ENCODE data around the gene DIDO1. TPM values are rescaled to one million over a fixed set of nuclear protein-coding genes. Genes with fewer than 3 reads are reported as not detected.

DIDO1 gene
- total RNA-seq, 1 donor = 46.3 TPM

GRCh38 chr20:62967149-62967501 lies 40.8 kb upstream of the DIDO1 start:
- TF ChIP-seq, protein P1, sequence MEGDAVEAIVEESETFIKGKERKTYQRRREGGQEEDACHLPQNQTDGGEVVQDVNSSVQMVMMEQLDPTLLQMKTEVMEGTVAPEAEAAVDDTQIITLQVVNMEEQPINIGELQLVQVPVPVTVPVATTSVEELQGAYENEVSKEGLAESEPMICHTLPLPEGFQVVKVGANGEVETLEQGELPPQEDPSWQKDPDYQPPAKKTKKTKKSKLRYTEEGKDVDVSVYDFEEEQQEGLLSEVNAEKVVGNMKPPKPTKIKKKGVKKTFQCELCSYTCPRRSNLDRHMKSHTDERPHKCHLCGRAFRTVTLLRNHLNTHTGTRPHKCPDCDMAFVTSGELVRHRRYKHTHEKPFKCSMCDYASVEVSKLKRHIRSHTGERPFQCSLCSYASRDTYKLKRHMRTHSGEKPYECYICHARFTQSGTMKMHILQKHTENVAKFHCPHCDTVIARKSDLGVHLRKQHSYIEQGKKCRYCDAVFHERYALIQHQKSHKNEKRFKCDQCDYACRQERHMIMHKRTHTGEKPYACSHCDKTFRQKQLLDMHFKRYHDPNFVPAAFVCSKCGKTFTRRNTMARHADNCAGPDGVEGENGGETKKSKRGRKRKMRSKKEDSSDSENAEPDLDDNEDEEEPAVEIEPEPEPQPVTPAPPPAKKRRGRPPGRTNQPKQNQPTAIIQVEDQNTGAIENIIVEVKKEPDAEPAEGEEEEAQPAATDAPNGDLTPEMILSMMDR (IDR thresholded peaks at IDR 0.05; ENCODE audit: extremely low read depth, low read depth, low read length) = no peak
- no peak overlapping the region for H2AFZ ChIP-seq (ENCODE audit: low read length)
- H3K4me3 ChIP-seq (ENCODE audit: insufficient read depth, low read length) = no peak overlapping the region
- no peak overlapping the region for H3K27ac ChIP-seq (ENCODE audit: low read depth, low read length)
- peaks cover 14% of the 10 kb centered on the region for H4K20me1 ChIP-seq (ENCODE audit: insufficient read depth, low read length)
- no peak overlapping the region for H3K4me2 ChIP-seq (ENCODE audit: insufficient read depth, low read length)
- H3K36me3 ChIP-seq (ENCODE audit: insufficient read depth, low read length) = peaks cover 16% of the 10 kb centered on the region
- no peak for DNase-seq (ENCODE audit: insufficient read length, low spot score, missing footprints)
- no peaks in the 10 kb centered on the region for H3K4me1 ChIP-seq (ENCODE audit: insufficient read depth, low read length)
- no peaks in the 10 kb centered on the region for H3K9me3 ChIP-seq (ENCODE audit: low read depth, low read length)
- no peaks in the 10 kb centered on the region for H3K79me2 ChIP-seq (ENCODE audit: insufficient read depth, low read length)
- H3K27me3 ChIP-seq (ENCODE audit: insufficient read depth, low read length) = peaks cover 7% of the 10 kb centered on the region

GRCh38 chr20:62966212-62967148 lies 40.2 kb upstream of the DIDO1 start:
- H3K27ac ChIP-seq (ENCODE audit: low read depth, low read length) = no peak overlapping the region
- H3K27me3 ChIP-seq (ENCODE audit: insufficient read depth, low read length) = peaks cover 5% of the 10 kb centered on the region
- TF ChIP-seq, protein P1 (IDR thresholded peaks at IDR 0.05; ENCODE audit: extremely low read depth, low read depth, low read length) = no peak
- H3K4me1 ChIP-seq (ENCODE audit: insufficient read depth, low read length) = no peaks in the 10 kb centered on the region
- no peak overlapping the region for H3K4me3 ChIP-seq (ENCODE audit: insufficient read depth, low read length)
- H3K4me2 ChIP-seq (ENCODE audit: insufficient read depth, low read length) = no peak overlapping the region
- H2AFZ ChIP-seq (ENCODE audit: low read length) = no peak overlapping the region
- H3K79me2 ChIP-seq (ENCODE audit: insufficient read depth, low read length) = no peaks in the 10 kb centered on the region
- peaks cover 13% of the 10 kb centered on the region for H4K20me1 ChIP-seq (ENCODE audit: insufficient read depth, low read length)
- no peak for DNase-seq (ENCODE audit: insufficient read length, low spot score, missing footprints)
- H3K9me3 ChIP-seq (ENCODE audit: low read depth, low read length) = no peaks in the 10 kb centered on the region
- H3K36me3 ChIP-seq (ENCODE audit: insufficient read depth, low read length) = peaks cover 20% of the 10 kb centered on the region

- peaks cover 12% of the 10 kb centered on the region for H4K20me1 ChIP-seq (ENCODE audit: insufficient read depth, low read length)
- TF ChIP-seq, protein P1 (IDR thresholded peaks at IDR 0.05; ENCODE audit: extremely low read depth, low read depth, low read length) = no peak
Observed at GRCh38 chr20:62965363-62965771, 39.1 kb upstream of the DIDO1 start.

DNA sequence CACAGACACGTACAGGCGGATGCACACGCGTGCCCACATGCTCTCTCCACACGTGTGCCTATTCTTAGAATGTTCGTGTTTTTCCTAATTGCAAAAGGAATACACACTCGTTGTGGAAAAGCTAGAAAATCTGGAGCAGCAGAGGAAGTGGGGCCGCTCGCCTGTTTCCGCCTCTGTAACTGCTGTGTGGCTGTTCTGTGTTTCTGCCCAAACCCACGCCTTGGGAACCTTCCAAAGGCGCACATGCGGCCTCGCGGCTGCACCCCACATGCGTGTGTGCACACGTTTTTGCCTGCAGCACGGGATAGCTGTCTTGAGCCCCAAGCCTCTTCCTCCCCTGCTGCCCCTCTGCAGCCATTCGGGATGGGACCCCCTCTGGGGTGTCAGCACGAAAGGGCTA lies 38.4 kb upstream of the DIDO1 start:
- peaks cover 16% of the 10 kb centered on the region for H4K20me1 ChIP-seq (ENCODE audit: insufficient read depth, low read length)
- H3K27ac ChIP-seq (ENCODE audit: low read depth, low read length) = no peak overlapping the region
- H3K36me3 ChIP-seq (ENCODE audit: insufficient read depth, low read length) = peaks cover 28% of the 10 kb centered on the region
- DNase-seq (ENCODE audit: insufficient read length, low spot score, missing footprints) = no peak
- TF ChIP-seq, protein P1 (IDR thresholded peaks at IDR 0.05; ENCODE audit: extremely low read depth, low read depth, low read length) = no peak
- H3K27me3 ChIP-seq (ENCODE audit: insufficient read depth, low read length) = no peaks in the 10 kb centered on the region
- no peak overlapping the region for H3K4me3 ChIP-seq (ENCODE audit: insufficient read depth, low read length)
- H2AFZ ChIP-seq (ENCODE audit: low read length) = no peak overlapping the region
- H3K79me2 ChIP-seq (ENCODE audit: insufficient read depth, low read length) = peaks cover 2% of the 10 kb centered on the region
- H3K4me2 ChIP-seq (ENCODE audit: insufficient read depth, low read length) = no peak overlapping the region
- H3K9me3 ChIP-seq (ENCODE audit: low read depth, low read length) = no peaks in the 10 kb centered on the region
- H3K4me1 ChIP-seq (ENCODE audit: insufficient read depth, low read length) = no peaks in the 10 kb centered on the region

More at GRCh38 chr20:62965363-62965771, 39.1 kb upstream of the DIDO1 start:
- Histone ChIP-seq H3K4me1 (ENCODE audit: insufficient read depth, low read length) (no peaks in the 10 kb centered on the region), H3K79me2 (ENCODE audit: insufficient read depth, low read length) (peaks cover under 1% of the 10 kb centered on the region), H2AFZ (ENCODE audit: low read length) (no peak overlapping the region), H3K36me3 (ENCODE audit: insufficient read depth, low read length) (peaks cover 23% of the 10 kb centered on the region), H3K9me3 (ENCODE audit: low read depth, low read length) (no peaks in the 10 kb centered on the region), H3K27ac (ENCODE audit: low read depth, low read length) (no peak overlapping the region), H3K4me3 (ENCODE audit: insufficient read depth, low read length) (no peak overlapping the region), H3K27me3 (ENCODE audit: insufficient read depth, low read length) (peaks cover 3% of the 10 kb centered on the region), H3K4me2 (ENCODE audit: insufficient read depth, low read length) (no peak overlapping the region)
- no peak for DNase-seq (ENCODE audit: insufficient read length, low spot score, missing footprints)
